NCI-H2196 treated with DMSO at 0.1 percent for 48 hours (cell line): ENCODE data around the gene DLG5.
A peak's percentile ranks its signal among the peaks of the same experiment; 100 is the strongest.

Experiments
- DNase-seq: peaks from one replicate; lab custom pipeline; 2025; ENCODE audit not compliant: unreplicated experiment; lab: John Stamatoyannopoulos, UW

Gene DLG5

GRCh38 chr10:77896058-77896457 lies 30.5 kb downstream of the DLG5 start:
- no peak for DNase-seq

GRCh38 chr10:77894058-77894457 lies 32.5 kb downstream of the DLG5 start:
- DNase-seq: no peak

- no peak for DNase-seq
Measured at GRCh38 chr10:77893386-77893785, 33.2 kb downstream of the DLG5 start.

GRCh38 chr10:77892761-77893160 lies 33.8 kb downstream of the DLG5 start:
- DNase-seq: no peak

- DNase-seq: no peak
Measured at GRCh38 chr10:77892021-77892739, 34.4 kb downstream of the DLG5 start.

- no peak for DNase-seq
Measured at GRCh38 chr10:77890097-77890496, 36.5 kb downstream of the DLG5 start.

- DNase-seq: peak; percentile 40
Measured at GRCh38 chr10:77889277-77889903, 37.2 kb downstream of the DLG5 start.

- no peak for DNase-seq
Measured at GRCh38 chr10:77888356-77888703, 38.2 kb downstream of the DLG5 start.

- no peak for DNase-seq
Measured at GRCh38 chr10:77887631-77888355, 38.8 kb downstream of the DLG5 start.

- no peak for DNase-seq
Measured at GRCh38 chr10:77886795-77887355, 39.7 kb downstream of the DLG5 start.

- no peak for DNase-seq
Measured at GRCh38 chr10:77884181-77884580, 42.4 kb downstream of the DLG5 start.

- DNase-seq: no peak
Measured at GRCh38 chr10:77881636-77882035, 44.9 kb downstream of the DLG5 start.

- DNase-seq: no peak
Measured at GRCh38 chr10:77881222-77881621, 45.3 kb downstream of the DLG5 start.

- no peak for DNase-seq
Measured at GRCh38 chr10:77879710-77880109, 46.8 kb downstream of the DLG5 start.

- no peak for DNase-seq
Measured at GRCh38 chr10:77879065-77879464, 47.5 kb downstream of the DLG5 start.

GRCh38 chr10:77877441-77878344 lies 48.9 kb downstream of the DLG5 start:
- DNase-seq: peak; percentile 48

- no peak for DNase-seq
Measured at GRCh38 chr10:77875730-77876129, 50.8 kb downstream of the DLG5 start.

GRCh38 chr10:77874872-77875271 lies 51.7 kb downstream of the DLG5 start:
- DNase-seq: no peak

GRCh38 chr10:77873536-77874380 lies 52.8 kb downstream of the DLG5 start:
- peak; percentile 60 for DNase-seq

GRCh38 chr10:77872947-77873535 lies 53.5 kb downstream of the DLG5 start:
- no peak for DNase-seq
